ENCODE results near the gene SRD5A3. TPM values are rescaled to one million over a fixed set of nuclear protein-coding genes. Genes with fewer than 3 reads are reported as not detected.

The SRD5A3 gene
- 22.1 TPM for polyA plus RNA-seq (2013, experiment 1 of 2)
- 16.7 TPM for polyA plus RNA-seq (2013, experiment 2 of 2)

GRCh38 chr4:55345980-55346850, at the start of gene SRD5A3:
SRD5A3 (plus strand) TSS chr4:55346242; CDS start chr4:55346337, 95 bp downstream.
- no peaks in the 10 kb centered on the region for H3K4me1 ChIP-seq (ENCODE audit: control insufficient read depth, insufficient read depth, low read length, poor library complexity, severe bottlenecking)
- H3K9me3 ChIP-seq (ENCODE audit: control insufficient read depth, low read length): no peaks in the 10 kb centered on the region
- 1% methylated on average over 43 to 77 of the region's 95 CpGs for WGBS, 2 experiments (ENCODE audit: insufficient coverage in 2 of 2)
- peak within 1 kb of the TSS; percentile 93 for H3K27ac ChIP-seq (ENCODE audit: low read depth, low read length, severe bottlenecking)
- no peaks in the 10 kb centered on the region for H3K36me3 ChIP-seq (ENCODE audit: control insufficient read depth, insufficient read depth, low read length)
- peak within 1 kb of the TSS; percentile 60 for H3K4me3 ChIP-seq (ENCODE audit: extremely low read depth, insufficient read depth, low read length, poor library complexity, severe bottlenecking)

- Histone ChIP-seq H3K4me3 (ENCODE audit: extremely low read depth, insufficient read depth, low read length, poor library complexity, severe bottlenecking) (no peak overlapping the region), H3K9me3 (ENCODE audit: control insufficient read depth, low read length) (peaks cover 4% of the 10 kb centered on the region), H3K4me1 (ENCODE audit: control insufficient read depth, insufficient read depth, low read length, poor library complexity, severe bottlenecking) (no peaks in the 10 kb centered on the region), H3K36me3 (ENCODE audit: control insufficient read depth, insufficient read depth, low read length) (no peaks in the 10 kb centered on the region), H3K27ac (ENCODE audit: low read depth, low read length, severe bottlenecking) (no peak overlapping the region)
- WGBS, 2 experiments (ENCODE audit: insufficient coverage in 2 of 2): 89 to 93% methylated on average over 8 to 9 of the region's 9 CpGs
Measured at GRCh38 chr4:55297346-55297745, 48.7 kb upstream of the SRD5A3 start.

GRCh38 chr4:55303760-55304165, 42.3 kb upstream of the SRD5A3 start:
- H3K27ac ChIP-seq (ENCODE audit: low read depth, low read length, severe bottlenecking): no peak overlapping the region
- no peaks in the 10 kb centered on the region for H3K36me3 ChIP-seq (ENCODE audit: control insufficient read depth, insufficient read depth, low read length)
- 83% methylated on average over 3 of the region's 3 CpGs; no CpG with 5 or more reads in 1 of the 2 experiments for WGBS, 2 experiments (ENCODE audit: insufficient coverage in 2 of 2)

GRCh38 chr4:55304303-55304702, 41.7 kb upstream of the SRD5A3 start:
- no peaks in the 10 kb centered on the region for H3K36me3 ChIP-seq (ENCODE audit: control insufficient read depth, insufficient read depth, low read length)
- peaks cover 5% of the 10 kb centered on the region for H3K4me1 ChIP-seq (ENCODE audit: control insufficient read depth, insufficient read depth, low read length, poor library complexity, severe bottlenecking)
- H3K9me3 ChIP-seq (ENCODE audit: control insufficient read depth, low read length): no peaks in the 10 kb centered on the region
- 83% methylated on average over 1 of the region's 3 CpGs; no CpG with 5 or more reads in 1 of the 2 experiments for WGBS, 2 experiments (ENCODE audit: insufficient coverage in 2 of 2)
- no peak overlapping the region for H3K4me3 ChIP-seq (ENCODE audit: extremely low read depth, insufficient read depth, low read length, poor library complexity, severe bottlenecking)
- H3K27ac ChIP-seq (ENCODE audit: low read depth, low read length, severe bottlenecking): no peak overlapping the region

More at GRCh38 chr4:55303760-55304165, 42.3 kb upstream of the SRD5A3 start:
- H3K4me1 ChIP-seq (ENCODE audit: control insufficient read depth, insufficient read depth, low read length, poor library complexity, severe bottlenecking): peaks cover 5% of the 10 kb centered on the region
- no peak overlapping the region for H3K4me3 ChIP-seq (ENCODE audit: extremely low read depth, insufficient read depth, low read length, poor library complexity, severe bottlenecking)
- no peaks in the 10 kb centered on the region for H3K9me3 ChIP-seq (ENCODE audit: control insufficient read depth, low read length)

GRCh38 chr4:55308071-55308470, 38.0 kb upstream of the SRD5A3 start:
- Histone ChIP-seq H3K4me1 (ENCODE audit: control insufficient read depth, insufficient read depth, low read length, poor library complexity, severe bottlenecking) (peaks cover 5% of the 10 kb centered on the region), H3K4me3 (ENCODE audit: extremely low read depth, insufficient read depth, low read length, poor library complexity, severe bottlenecking) (no peak overlapping the region), H3K27ac (ENCODE audit: low read depth, low read length, severe bottlenecking) (no peak overlapping the region), H3K36me3 (ENCODE audit: control insufficient read depth, insufficient read depth, low read length) (no peaks in the 10 kb centered on the region), H3K9me3 (ENCODE audit: control insufficient read depth, low read length) (peaks cover 2% of the 10 kb centered on the region)
- no CpG with 5 or more reads among the region's 2 CpGs for WGBS, 2 experiments (ENCODE audit: insufficient coverage in 2 of 2)

- 100% methylated on average over 2 of the region's 5 CpGs; no CpG with 5 or more reads in 1 of the 2 experiments for WGBS, 2 experiments (ENCODE audit: insufficient coverage in 2 of 2)
- no peaks in the 10 kb centered on the region for H3K4me1 ChIP-seq (ENCODE audit: control insufficient read depth, insufficient read depth, low read length, poor library complexity, severe bottlenecking)
- H3K9me3 ChIP-seq (ENCODE audit: control insufficient read depth, low read length): peaks cover 5% of the 10 kb centered on the region
- no peaks in the 10 kb centered on the region for H3K36me3 ChIP-seq (ENCODE audit: control insufficient read depth, insufficient read depth, low read length)
- no peak overlapping the region for H3K4me3 ChIP-seq (ENCODE audit: extremely low read depth, insufficient read depth, low read length, poor library complexity, severe bottlenecking)
- H3K27ac ChIP-seq (ENCODE audit: low read depth, low read length, severe bottlenecking): no peak overlapping the region
Measured at GRCh38 chr4:55311792-55312488, 34.1 kb upstream of the SRD5A3 start.

GRCh38 chr4:55312489-55313101, 33.4 kb upstream of the SRD5A3 start:
- no peak overlapping the region for H3K4me3 ChIP-seq (ENCODE audit: extremely low read depth, insufficient read depth, low read length, poor library complexity, severe bottlenecking)
- WGBS, 2 experiments (ENCODE audit: insufficient coverage in 2 of 2): 89 to 100% methylated on average over 1 of the region's 1 CpG
- no peaks in the 10 kb centered on the region for H3K4me1 ChIP-seq (ENCODE audit: control insufficient read depth, insufficient read depth, low read length, poor library complexity, severe bottlenecking)
- H3K27ac ChIP-seq (ENCODE audit: low read depth, low read length, severe bottlenecking): no peak overlapping the region
- no peaks in the 10 kb centered on the region for H3K36me3 ChIP-seq (ENCODE audit: control insufficient read depth, insufficient read depth, low read length)
- peaks cover 5% of the 10 kb centered on the region for H3K9me3 ChIP-seq (ENCODE audit: control insufficient read depth, low read length)

GRCh38 chr4:55314141-55314820, 31.8 kb upstream of the SRD5A3 start:
- 64 to 78% methylated on average over 2 to 3 of the region's 4 CpGs for WGBS, 2 experiments (ENCODE audit: insufficient coverage in 2 of 2)
- H3K4me1 ChIP-seq (ENCODE audit: control insufficient read depth, insufficient read depth, low read length, poor library complexity, severe bottlenecking): no peaks in the 10 kb centered on the region
- peaks cover 5% of the 10 kb centered on the region for H3K9me3 ChIP-seq (ENCODE audit: control insufficient read depth, low read length)
- no peaks in the 10 kb centered on the region for H3K36me3 ChIP-seq (ENCODE audit: control insufficient read depth, insufficient read depth, low read length)
- H3K27ac ChIP-seq (ENCODE audit: low read depth, low read length, severe bottlenecking): no peak overlapping the region
- no peak overlapping the region for H3K4me3 ChIP-seq (ENCODE audit: extremely low read depth, insufficient read depth, low read length, poor library complexity, severe bottlenecking)

- Histone ChIP-seq H3K4me1 (ENCODE audit: control insufficient read depth, insufficient read depth, low read length, poor library complexity, severe bottlenecking) (no peaks in the 10 kb centered on the region), H3K36me3 (ENCODE audit: control insufficient read depth, insufficient read depth, low read length) (no peaks in the 10 kb centered on the region), H3K9me3 (ENCODE audit: control insufficient read depth, low read length) (no peaks in the 10 kb centered on the region), H3K4me3 (ENCODE audit: extremely low read depth, insufficient read depth, low read length, poor library complexity, severe bottlenecking) (no peak overlapping the region), H3K27ac (ENCODE audit: low read depth, low read length, severe bottlenecking) (no peak overlapping the region)
- WGBS, 2 experiments (ENCODE audit: insufficient coverage in 2 of 2): 100% methylated on average over 1 of the region's 5 CpGs
Measured at GRCh38 chr4:55318175-55319129, 27.6 kb upstream of the SRD5A3 start.

Data from mesodermal cell (in vitro differentiated cells).